Kidney (tissue), 14 donors: ENCODE results near the gene CYP4F8. TPM values are rescaled to one million over a fixed set of nuclear protein-coding genes. Genes with fewer than 3 reads are reported as not detected.
A peak's percentile ranks its signal among the peaks of the same experiment; 100 is the strongest.

Experiments
- DNase-seq, 5 donors: peaks; one replicate each; pipeline ENCODE4 v3.0.0-alpha.2; 2013 to 2020
- FAIRE-seq: peaks from 2 replicates; lab custom pipeline; 2012; peaks lifted over from hg19 to GRCh38; lab: Jason Lieb, UNC
- H3K27ac ChIP-seq, 2 donors: one replicate each; pipeline ENCODE4 v1.7.0; 2013; ENCODE audit warnings: low read depth in 2 of 2, low read length in 2 of 2, inconsistent platforms in 1 of 2
- H3K27me3 ChIP-seq: one replicate; pipeline ENCODE4 v1.7.1; 2013; ENCODE audit warnings: low read length, inconsistent platforms; ENCODE audit not compliant: control insufficient read depth, insufficient read depth
- H3K36me3 ChIP-seq, 3 donors: one replicate each; pipeline versions ENCODE4 v1.7.0 to v1.7.1; 2013; ENCODE audit warnings: low read length in 3 of 3, control low read depth in 1 of 3, inconsistent platforms in 1 of 3; ENCODE audit not compliant: insufficient read depth in 3 of 3, control insufficient read depth in 2 of 3
- H3K4me1 ChIP-seq, 3 donors: one replicate each; pipeline versions ENCODE4 v1.7.0 to v1.7.1; 2013; ENCODE audit warnings: low read length in 3 of 3, inconsistent platforms in 1 of 3, low read depth in 1 of 3; ENCODE audit not compliant: control insufficient read depth in 2 of 3, insufficient read depth in 2 of 3
- H3K4me3 ChIP-seq, 3 donors: one replicate each; pipeline versions ENCODE4 v1.7.0 to v1.8.1; 2013; ENCODE audit warnings: low read length in 3 of 3, control low read depth in 1 of 3, inconsistent platforms in 1 of 3
- H3K9ac ChIP-seq, 3 donors: one replicate each; pipeline versions ENCODE4 v1.7.0 to v1.7.1; 2013; ENCODE audit warnings: low read length in 3 of 3, control low read depth in 1 of 3, inconsistent platforms in 1 of 3
- H3K9me3 ChIP-seq, 3 donors: one replicate each; pipeline versions ENCODE4 v1.7.0 to v1.7.1; 2013; ENCODE audit warnings: low read length in 3 of 3, control low read depth in 1 of 3, inconsistent platforms in 1 of 3; ENCODE audit not compliant: control insufficient read depth in 2 of 3, insufficient read depth in 1 of 3
- CTCF ChIP-seq: IDR thresholded peaks from 3 replicates; pipeline ENCODE4 v1.5.1; 2012; ENCODE audit warnings: mild to moderate bottlenecking, moderate library complexity, borderline replicate concordance; ENCODE audit not compliant: insufficient read depth; ENCODE audit errors: extremely low read depth
- intact Hi-C: fragments of 100-400 bp; cut with DNase I; formaldehyde crosslinking; loops from one replicate; pipeline ENCODE4 v1.11.1; 2022
- polyA plus RNA-seq: library from polyadenylated mRNA; stranded (reverse); fragments of 350-450 nt; fragmentation: Illumina TruSeq; extraction: RNeasy Lipid Tissue Mini Kit (QIAGEN cat#74804); gene quantifications from one replicate; pipeline ENCODE4 v1.2.3, GENCODE V29; 2014; ENCODE audit warnings: low read depth, low replicate concordance; ENCODE audit not compliant: insufficient read depth
- total RNA-seq: library from RNA; stranded (reverse); fragmentation: NEBNext Ultra II Directional; extraction: Animal tissue kit (Norgen Biotek cat#: 25700); gene quantifications from one replicate; pipeline ENCODE4 v1.2.1, GENCODE V29; 2021
- donor health status: control.
- donor health status: control.
- donor health status: control.
- donor health status: control.
- donor health status: control.
- donor health status: DM: yes; HTN: yes; CAD: no.
- donor health status: Normal renal cell carcinoma (clear cell type).

The CYP4F8 gene
- total and polyA plus RNA-seq, 2 donors from 2014 or later: not detected

GRCh38 chr19:15671891-15672579, 57.0 kb downstream of the CYP4F8 start:
- Histone ChIP-seq H3K27ac (peak overlapping the region in 1 of 2 donors; percentile 37), H3K9ac (no peak overlapping the region), H3K9me3 (no peaks in the 10 kb centered on the region), H3K27me3 (no peaks in the 10 kb centered on the region), H3K4me1 (peaks cover 0 to 9% (median 0%) of the 10 kb centered on the region in 3 donors), H3K4me3 (no peak overlapping the region), H3K36me3 (no peaks in the 10 kb centered on the region)
- no peak for TF ChIP-seq CTCF
- intact Hi-C loops: no loop called here
- FAIRE-seq (no peak), DNase-seq (no peak)

GRCh38 chr19:15672580-15673175, 57.7 kb downstream of the CYP4F8 start, which contains the start of gene CYP4F12:
Gene CYP4F12, plus strand, starts transcription at chr19:15673087. Its CDS starts 443 bp downstream, at chr19:15673530.
- peak within 1 kb of the TSS; percentile 7 to 37 for H3K27ac ChIP-seq
- intact Hi-C loops: no loop called here

GRCh38 chr19:15673176-15673654, 58.2 kb downstream of the CYP4F8 start:
- Histone ChIP-seq H3K9me3 (no peaks in the 10 kb centered on the region), H3K27me3 (no peaks in the 10 kb centered on the region), H3K27ac (peak overlapping the region in 1 of 2 donors; percentile 7), H3K9ac (no peak overlapping the region), H3K36me3 (no peaks in the 10 kb centered on the region), H3K4me1 (peaks cover 0 to 9% (median 0%) of the 10 kb centered on the region in 3 donors), H3K4me3 (no peak overlapping the region)
- FAIRE-seq (no peak), DNase-seq (peak in 1 of 5 donors; percentile 63)
- intact Hi-C loops: no loop called here
- TF ChIP-seq CTCF: no peak

More at GRCh38 chr19:15672580-15673175, 57.7 kb downstream of the CYP4F8 start, which contains the start of gene CYP4F12:
- FAIRE-seq: peak; percentile 47
- H3K27me3 ChIP-seq: no peaks in the 10 kb centered on the region
- H3K36me3 ChIP-seq: no peaks in the 10 kb centered on the region
- H3K9me3 ChIP-seq: no peaks in the 10 kb centered on the region
- no peak within 1 kb of the TSS for H3K9ac ChIP-seq
- H3K4me1 ChIP-seq: peaks cover 0 to 9% (median 0%) of the 10 kb centered on the region in 3 donors
- H3K4me3 ChIP-seq: no peak within 1 kb of the TSS
- peak in 2 of 5 donors; percentile 7 to 93 for DNase-seq
- no peak for TF ChIP-seq CTCF
